GM23248 (cell line): Measurements from ENCODE around the gene HOXD12.

Experiments used
- EZH2 ChIP-seq: fragments of 200-600 bp; sonication (generic); IDR thresholded peaks from 2 replicates; pipeline ENCODE4 v1.6.1; 2018; ENCODE audit warnings: antibody characterized with exemption, mild to moderate bottlenecking; ENCODE audit not compliant: insufficient read depth, poor library complexity, severe bottlenecking
- EZH2phosphoT487 ChIP-seq: fragments of 200-600 bp; sonication (generic); IDR thresholded peaks from 2 replicates; pipeline ENCODE4 v1.6.1; 2018; ENCODE audit warnings: antibody characterized with exemption, moderate library complexity, mild to moderate bottlenecking, low read depth; ENCODE audit not compliant: insufficient read depth

DNA sequence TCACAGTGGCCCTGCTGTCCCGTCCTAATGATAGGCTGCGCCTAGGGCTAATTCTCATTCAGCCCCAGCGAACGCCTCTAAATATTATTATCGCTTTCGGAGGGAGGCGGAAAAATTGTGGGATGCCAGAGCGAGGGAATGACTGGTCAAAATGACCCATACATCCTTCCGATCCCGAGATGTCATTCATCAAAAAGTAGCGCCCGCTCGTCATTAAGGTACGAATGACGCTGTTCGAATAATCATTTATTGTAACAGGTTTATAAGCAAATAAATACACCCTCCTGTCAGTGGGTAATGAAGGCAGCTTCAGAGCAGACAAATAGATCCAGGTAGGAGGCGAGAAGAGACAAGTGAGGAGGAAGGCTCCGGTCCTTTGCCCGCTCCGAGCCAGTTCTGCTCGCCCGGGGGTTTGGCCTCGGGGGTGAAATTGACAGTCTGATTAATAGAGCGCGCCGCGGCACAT lies 15.8 kb upstream of the HOXD12 start, which contains the start of gene EVX2:
- TF ChIP-seq EZH2 (peak; percentile 82), EZH2phosphoT487 (0 out of 2 replicates have a peak, but pooled peaks have one; percentile 21)
